ENCODE data around the gene PHF14.

DNA sequence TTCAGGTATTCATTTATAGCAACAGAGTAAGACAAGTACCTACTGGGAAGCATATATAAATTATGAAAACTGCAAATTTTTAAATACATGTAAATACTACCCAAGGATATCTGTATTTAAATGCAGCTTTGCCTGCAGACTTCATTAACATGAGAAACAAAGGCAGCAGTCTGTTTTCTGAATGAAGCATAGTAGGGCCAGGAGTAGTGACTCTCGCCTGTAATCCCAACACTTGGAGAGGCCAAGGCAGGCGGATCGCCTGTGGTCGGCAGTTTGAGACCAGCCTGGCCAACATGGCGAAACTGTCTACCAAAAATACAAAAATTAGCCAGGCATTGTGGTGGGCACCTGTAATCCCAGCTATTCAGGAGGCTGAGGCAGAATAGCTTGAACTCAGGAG lies 42.5 kb upstream of the PHF14 start:
- TF ChIP-seq HDAC2 (IDR thresholded peaks at IDR 0.05) (no peak), RFX5 (IDR thresholded peaks at IDR 0.05) (no peak), JUN (IDR thresholded peaks at IDR 0.05) (no peak), EHMT2 (IDR thresholded peaks at IDR 0.05; ENCODE audit: low read depth) (no peak), PHF8 (IDR thresholded peaks at IDR 0.05; ENCODE audit: borderline replicate concordance, low read depth) (no peak), JUNB (IDR thresholded peaks at IDR 0.05) (no peak)
- TF ChIP-seq, protein P1, sequence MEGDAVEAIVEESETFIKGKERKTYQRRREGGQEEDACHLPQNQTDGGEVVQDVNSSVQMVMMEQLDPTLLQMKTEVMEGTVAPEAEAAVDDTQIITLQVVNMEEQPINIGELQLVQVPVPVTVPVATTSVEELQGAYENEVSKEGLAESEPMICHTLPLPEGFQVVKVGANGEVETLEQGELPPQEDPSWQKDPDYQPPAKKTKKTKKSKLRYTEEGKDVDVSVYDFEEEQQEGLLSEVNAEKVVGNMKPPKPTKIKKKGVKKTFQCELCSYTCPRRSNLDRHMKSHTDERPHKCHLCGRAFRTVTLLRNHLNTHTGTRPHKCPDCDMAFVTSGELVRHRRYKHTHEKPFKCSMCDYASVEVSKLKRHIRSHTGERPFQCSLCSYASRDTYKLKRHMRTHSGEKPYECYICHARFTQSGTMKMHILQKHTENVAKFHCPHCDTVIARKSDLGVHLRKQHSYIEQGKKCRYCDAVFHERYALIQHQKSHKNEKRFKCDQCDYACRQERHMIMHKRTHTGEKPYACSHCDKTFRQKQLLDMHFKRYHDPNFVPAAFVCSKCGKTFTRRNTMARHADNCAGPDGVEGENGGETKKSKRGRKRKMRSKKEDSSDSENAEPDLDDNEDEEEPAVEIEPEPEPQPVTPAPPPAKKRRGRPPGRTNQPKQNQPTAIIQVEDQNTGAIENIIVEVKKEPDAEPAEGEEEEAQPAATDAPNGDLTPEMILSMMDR (IDR thresholded peaks at IDR 0.05): no peak
- TF ChIP-seq, protein P2, sequence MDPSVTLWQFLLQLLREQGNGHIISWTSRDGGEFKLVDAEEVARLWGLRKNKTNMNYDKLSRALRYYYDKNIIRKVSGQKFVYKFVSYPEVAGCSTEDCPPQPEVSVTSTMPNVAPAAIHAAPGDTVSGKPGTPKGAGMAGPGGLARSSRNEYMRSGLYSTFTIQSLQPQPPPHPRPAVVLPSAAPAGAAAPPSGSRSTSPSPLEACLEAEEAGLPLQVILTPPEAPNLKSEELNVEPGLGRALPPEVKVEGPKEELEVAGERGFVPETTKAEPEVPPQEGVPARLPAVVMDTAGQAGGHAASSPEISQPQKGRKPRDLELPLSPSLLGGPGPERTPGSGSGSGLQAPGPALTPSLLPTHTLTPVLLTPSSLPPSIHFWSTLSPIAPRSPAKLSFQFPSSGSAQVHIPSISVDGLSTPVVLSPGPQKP (IDR thresholded peaks at IDR 0.05; ENCODE audit: low read depth, low read length): no peak
- TF ChIP-seq, protein P3, sequence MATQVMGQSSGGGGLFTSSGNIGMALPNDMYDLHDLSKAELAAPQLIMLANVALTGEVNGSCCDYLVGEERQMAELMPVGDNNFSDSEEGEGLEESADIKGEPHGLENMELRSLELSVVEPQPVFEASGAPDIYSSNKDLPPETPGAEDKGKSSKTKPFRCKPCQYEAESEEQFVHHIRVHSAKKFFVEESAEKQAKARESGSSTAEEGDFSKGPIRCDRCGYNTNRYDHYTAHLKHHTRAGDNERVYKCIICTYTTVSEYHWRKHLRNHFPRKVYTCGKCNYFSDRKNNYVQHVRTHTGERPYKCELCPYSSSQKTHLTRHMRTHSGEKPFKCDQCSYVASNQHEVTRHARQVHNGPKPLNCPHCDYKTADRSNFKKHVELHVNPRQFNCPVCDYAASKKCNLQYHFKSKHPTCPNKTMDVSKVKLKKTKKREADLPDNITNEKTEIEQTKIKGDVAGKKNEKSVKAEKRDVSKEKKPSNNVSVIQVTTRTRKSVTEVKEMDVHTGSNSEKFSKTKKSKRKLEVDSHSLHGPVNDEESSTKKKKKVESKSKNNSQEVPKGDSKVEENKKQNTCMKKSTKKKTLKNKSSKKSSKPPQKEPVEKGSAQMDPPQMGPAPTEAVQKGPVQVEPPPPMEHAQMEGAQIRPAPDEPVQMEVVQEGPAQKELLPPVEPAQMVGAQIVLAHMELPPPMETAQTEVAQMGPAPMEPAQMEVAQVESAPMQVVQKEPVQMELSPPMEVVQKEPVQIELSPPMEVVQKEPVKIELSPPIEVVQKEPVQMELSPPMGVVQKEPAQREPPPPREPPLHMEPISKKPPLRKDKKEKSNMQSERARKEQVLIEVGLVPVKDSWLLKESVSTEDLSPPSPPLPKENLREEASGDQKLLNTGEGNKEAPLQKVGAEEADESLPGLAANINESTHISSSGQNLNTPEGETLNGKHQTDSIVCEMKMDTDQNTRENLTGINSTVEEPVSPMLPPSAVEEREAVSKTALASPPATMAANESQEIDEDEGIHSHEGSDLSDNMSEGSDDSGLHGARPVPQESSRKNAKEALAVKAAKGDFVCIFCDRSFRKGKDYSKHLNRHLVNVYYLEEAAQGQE (IDR thresholded peaks at IDR 0.05): no peak

All from A549 (cell line).